HG02884 (cell line): ENCODE results near the gene ADCY3.

Source experiments
- ATAC-seq: cut with Tn5 transposase; IDR thresholded peaks from one replicate; pipeline ENCODE4 v1.9.1; 2021; ENCODE audit warnings: mild to moderate bottlenecking, moderate library complexity; ENCODE audit not compliant: unreplicated experiment

ADCY3 gene

DNA sequence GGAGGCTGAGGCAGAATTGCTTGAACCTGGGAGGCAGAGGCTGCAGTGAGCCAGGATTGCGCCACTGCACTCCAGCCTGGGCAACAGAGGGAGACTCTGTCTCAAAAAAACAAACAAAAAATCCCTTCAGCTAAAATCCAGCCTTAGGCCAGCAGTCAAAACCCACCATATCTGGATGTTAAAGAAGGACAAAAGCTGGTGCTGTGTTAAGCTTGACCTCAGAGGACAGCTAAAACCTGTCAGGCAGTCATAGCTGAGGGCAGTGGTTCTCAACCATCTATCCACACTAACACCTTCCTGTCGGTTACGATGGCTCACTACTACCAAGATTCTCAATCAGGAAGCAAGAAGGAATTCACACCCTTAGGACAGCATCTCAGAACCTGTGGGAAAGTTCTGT, 136.4 kb downstream of the ADCY3 start:
- ATAC-seq = no peak

- ATAC-seq = no peak
Observed at GRCh38 chr2:24779116-24779515, 140.9 kb downstream of the ADCY3 start.

DNA sequence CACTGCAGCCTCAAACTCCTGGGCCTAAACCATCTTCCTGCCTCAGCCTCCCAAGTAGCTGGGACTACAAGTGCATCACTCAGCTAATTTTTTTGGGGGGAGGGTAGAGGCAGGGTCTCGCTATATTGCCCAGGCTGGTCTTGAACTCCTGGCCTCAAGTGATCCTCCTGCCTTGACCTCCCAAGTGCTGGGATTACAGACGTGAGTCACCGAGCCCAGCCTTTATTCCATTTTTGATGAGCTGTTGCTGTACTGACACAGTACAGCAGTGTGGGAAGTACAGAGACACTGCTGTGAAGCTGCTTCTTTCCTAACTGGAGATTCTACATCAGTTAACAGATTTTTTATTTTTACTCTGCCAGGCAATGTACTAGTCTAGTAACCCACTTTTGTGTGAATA, 145.7 kb downstream of the ADCY3 start:
- no peak for ATAC-seq

DNA sequence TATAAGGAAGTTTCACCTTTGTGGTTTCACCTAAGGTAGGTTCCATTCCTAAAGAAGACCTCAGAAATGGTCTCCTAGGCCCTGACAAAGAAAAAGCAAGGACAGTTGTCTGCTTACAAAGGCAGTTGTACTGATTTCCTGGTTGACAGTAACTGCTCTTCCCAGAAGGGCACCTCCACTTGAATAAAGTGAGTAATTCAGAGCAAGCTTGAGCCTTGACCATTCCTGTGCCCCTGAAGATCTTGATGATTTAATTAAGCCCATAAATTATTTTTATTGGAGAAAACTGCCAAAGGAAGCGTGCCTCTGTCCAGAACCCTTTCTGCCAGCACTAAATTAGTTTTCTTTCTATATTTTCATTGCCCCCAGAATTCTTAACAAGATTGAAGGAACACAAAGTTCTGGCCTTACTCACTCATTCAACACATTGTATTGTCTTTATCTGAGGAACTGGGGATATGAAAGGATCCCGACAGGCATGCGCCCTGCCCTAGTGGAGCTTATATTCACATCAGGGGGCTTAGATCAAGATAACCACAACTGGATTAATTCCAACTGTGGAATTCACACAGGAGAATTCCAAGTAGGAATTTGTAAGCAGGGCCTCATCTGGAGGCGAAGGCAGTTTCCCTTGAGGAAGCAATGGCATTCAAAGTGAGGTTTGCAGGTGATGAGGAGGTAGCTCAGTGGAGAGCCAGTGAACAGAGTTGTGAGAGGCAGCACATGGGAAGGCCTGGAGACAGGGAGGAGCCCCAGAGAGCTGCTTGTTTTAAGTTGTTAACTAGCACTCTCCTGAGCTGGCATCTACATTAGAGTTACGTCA, 148.1 kb downstream of the ADCY3 start:
- ATAC-seq = no peak

- ATAC-seq = no peak
Observed at GRCh38 chr2:24771061-24771460, 149.0 kb downstream of the ADCY3 start.
